OCI-LY3 (cell line): ENCODE results near the gene CASK.

Experiments
- H2AFZ ChIP-seq: fragments of 200-600, 300-600 bp; shearing (Covaris generic); 2 replicates; pipeline ENCODE4 v1.6.0; 2014; ENCODE audit warnings: antibody characterized with exemption, low read depth, low read length
- H3K27ac ChIP-seq: fragments of 200-600, 300-600 bp; sonication (generic); 2 replicates; pipeline ENCODE4 v1.5.1; 2014; ENCODE audit warnings: mild to moderate bottlenecking, low read length, moderate library complexity, mixed read lengths
- H3K27me3 ChIP-seq: fragments of 200-600, 300-600 bp; sonication (generic); 2 replicates; pipeline ENCODE4 v1.6.1; 2014; ENCODE audit warnings: low read depth, low read length, mixed read lengths
- H3K36me3 ChIP-seq: fragments of 200-600, 300-600 bp; sonication (generic); replicated peaks from 2 replicates; pipeline ENCODE3; 2014; ENCODE audit warnings: low read depth, low read length, mixed read lengths
- H3K4me1 ChIP-seq: fragments of 300-600, 200-600 bp; sonication (generic); 2 replicates; pipeline ENCODE4 v1.6.1; 2014; ENCODE audit warnings: low read length, mixed read lengths
- H3K4me2 ChIP-seq: fragments of 200-600, 300-600 bp; sonication (generic); 2 replicates; pipeline ENCODE4 v1.6.1; 2014; ENCODE audit warnings: low read length, mixed read lengths
- H3K4me3 ChIP-seq: fragments of 300-600, 200-600 bp; sonication (generic); 2 replicates; pipeline ENCODE4 v1.5.1; 2014; ENCODE audit warnings: antibody characterized with exemption, mild to moderate bottlenecking, low read length, moderate library complexity
- H3K79me2 ChIP-seq: fragments of 300-600, 200-600 bp; shearing (Covaris generic); 2 replicates; pipeline ENCODE4 v1.6.1; 2014; ENCODE audit warnings: mild to moderate bottlenecking, low read length, mixed read lengths
- H3K9ac ChIP-seq: fragments of 300-600, 200-600 bp; shearing (Covaris generic); 2 replicates; pipeline ENCODE4 v1.6.0; 2014; ENCODE audit warnings: mild to moderate bottlenecking, low read length, moderate library complexity
- H3K9me3 ChIP-seq: fragments of 200-600, 300-600 bp; shearing (Covaris generic); 2 replicates; pipeline ENCODE4 v1.6.1; 2014; ENCODE audit warnings: low read length, mixed read lengths; ENCODE audit not compliant: insufficient read depth
- H4K20me1 ChIP-seq: fragments of 200-600, 300-600 bp; sonication (generic); 2 replicates; pipeline ENCODE4 v1.6.1; 2016; ENCODE audit warnings: low read length, mixed read lengths; ENCODE audit not compliant: insufficient read depth
- EZH2phosphoT487 ChIP-seq: fragments of 200-600 bp; shearing (Covaris generic); IDR thresholded peaks from 2 replicates; pipeline ENCODE4 v1.6.1; 2018; ENCODE audit warnings: antibody characterized with exemption, mixed run types, low read depth
- TF ChIP-seq, protein P1 (sequence below): fragments of 200-600, 300-600 bp; sonication (generic); IDR thresholded peaks from 2 replicates; pipeline ENCODE4 v1.5.1; 2014; ENCODE audit warnings: antibody characterized with exemption, low read length, low read depth

CASK gene

DNA sequence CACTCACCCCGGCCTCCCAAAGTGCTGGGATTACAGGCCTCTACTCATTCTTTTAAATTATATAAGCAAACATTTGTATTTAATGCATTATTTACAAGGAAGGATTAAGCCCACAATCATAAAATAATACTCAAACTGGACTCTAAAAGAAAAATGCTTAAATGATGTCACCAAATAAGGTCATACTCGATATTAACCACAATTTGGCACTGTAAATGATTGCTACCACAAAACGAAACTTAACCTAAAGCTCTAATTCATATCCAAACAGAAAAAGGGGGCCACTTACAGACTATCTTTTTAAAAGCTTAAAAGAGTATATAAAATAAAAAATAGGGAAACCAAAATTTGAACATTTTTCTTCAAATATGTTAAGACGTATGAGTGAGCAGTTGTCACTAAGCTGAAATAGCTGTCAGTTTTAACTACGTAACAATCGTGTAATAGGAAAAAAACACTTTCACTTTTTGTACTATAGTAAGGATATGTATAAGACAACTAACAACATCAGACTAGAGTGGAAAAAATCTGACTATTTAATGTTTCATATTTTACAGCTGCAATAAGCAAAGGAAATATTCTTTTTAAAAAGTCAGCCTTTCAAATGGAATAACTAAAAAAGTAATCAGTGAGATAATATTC is 342.8 kb downstream of the CASK start:
- Histone ChIP-seq H3K9ac (no peak overlapping the region), H3K4me2 (peak overlapping the region; percentile 62), H3K27me3 (no peaks in the 10 kb centered on the region), H3K36me3 (peaks cover 9% of the 10 kb centered on the region), H3K4me1 (peaks cover 10% of the 10 kb centered on the region; the same call in 1 of the 2 replicates), H3K79me2 (no peaks in the 10 kb centered on the region), H4K20me1 (no peaks in the 10 kb centered on the region), H3K27ac (no peak overlapping the region), H3K9me3 (no peaks in the 10 kb centered on the region), H2AFZ (no peak overlapping the region), H3K4me3 (peak overlapping the region; percentile 45)
- no peak for TF ChIP-seq EZH2phosphoT487
- TF ChIP-seq, protein P1, sequence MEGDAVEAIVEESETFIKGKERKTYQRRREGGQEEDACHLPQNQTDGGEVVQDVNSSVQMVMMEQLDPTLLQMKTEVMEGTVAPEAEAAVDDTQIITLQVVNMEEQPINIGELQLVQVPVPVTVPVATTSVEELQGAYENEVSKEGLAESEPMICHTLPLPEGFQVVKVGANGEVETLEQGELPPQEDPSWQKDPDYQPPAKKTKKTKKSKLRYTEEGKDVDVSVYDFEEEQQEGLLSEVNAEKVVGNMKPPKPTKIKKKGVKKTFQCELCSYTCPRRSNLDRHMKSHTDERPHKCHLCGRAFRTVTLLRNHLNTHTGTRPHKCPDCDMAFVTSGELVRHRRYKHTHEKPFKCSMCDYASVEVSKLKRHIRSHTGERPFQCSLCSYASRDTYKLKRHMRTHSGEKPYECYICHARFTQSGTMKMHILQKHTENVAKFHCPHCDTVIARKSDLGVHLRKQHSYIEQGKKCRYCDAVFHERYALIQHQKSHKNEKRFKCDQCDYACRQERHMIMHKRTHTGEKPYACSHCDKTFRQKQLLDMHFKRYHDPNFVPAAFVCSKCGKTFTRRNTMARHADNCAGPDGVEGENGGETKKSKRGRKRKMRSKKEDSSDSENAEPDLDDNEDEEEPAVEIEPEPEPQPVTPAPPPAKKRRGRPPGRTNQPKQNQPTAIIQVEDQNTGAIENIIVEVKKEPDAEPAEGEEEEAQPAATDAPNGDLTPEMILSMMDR, result no peak

DNA sequence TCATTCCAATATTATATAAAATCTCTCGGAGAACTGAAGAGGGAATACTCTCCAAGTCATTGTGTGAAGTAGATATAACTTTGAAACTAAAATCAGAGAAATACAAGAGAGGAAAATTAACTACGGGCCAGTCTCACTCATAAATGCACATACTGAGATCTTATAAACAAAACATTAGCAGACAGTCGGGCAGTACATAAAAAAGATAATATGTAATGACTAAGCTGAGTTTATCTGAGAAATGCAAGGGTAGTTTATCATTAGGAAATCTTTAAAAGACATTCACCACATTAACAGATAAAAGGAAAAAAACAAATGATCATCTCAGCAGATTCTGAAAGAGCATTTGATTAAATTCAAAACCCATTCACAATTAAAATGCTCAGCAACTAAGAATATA is 359.5 kb downstream of the CASK start:
- peaks cover 4% of the 10 kb centered on the region for H3K36me3 ChIP-seq
- H4K20me1 ChIP-seq, result no peaks in the 10 kb centered on the region; the same call in 1 of the 2 replicates
- TF ChIP-seq, protein P1, result no peak
- TF ChIP-seq EZH2phosphoT487, result no peak
- H2AFZ ChIP-seq, result no peak overlapping the region
- H3K9me3 ChIP-seq, result no peaks in the 10 kb centered on the region
- no peak overlapping the region for H3K9ac ChIP-seq
- no peaks in the 10 kb centered on the region for H3K27me3 ChIP-seq
- no peak overlapping the region for H3K4me2 ChIP-seq
- H3K4me1 ChIP-seq, result peaks cover 13% of the 10 kb centered on the region
- H3K79me2 ChIP-seq, result no peaks in the 10 kb centered on the region
- H3K4me3 ChIP-seq, result no peak overlapping the region
- H3K27ac ChIP-seq, result no peak overlapping the region

DNA sequence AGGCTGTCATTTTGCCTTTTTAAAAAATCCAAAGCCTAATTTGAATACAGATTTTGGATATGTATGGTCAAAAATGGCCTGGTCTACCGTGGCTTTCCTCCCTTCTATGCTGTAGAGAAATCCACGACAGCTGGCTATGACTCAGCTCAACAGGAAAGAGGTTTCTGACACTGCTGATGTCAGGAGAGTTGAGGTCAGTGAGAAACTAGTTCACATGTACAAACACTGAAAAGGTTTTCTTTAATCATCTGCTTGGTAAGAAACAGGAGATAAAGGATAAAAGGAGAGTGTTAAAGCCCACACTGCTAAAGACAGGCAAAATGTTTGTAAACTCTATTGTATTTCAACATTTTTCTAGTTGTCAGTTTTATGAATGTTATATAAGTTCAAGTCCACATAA is 362.3 kb downstream of the CASK start:
- Histone ChIP-seq H2AFZ (no peak overlapping the region), H3K9me3 (no peaks in the 10 kb centered on the region), H3K27me3 (no peaks in the 10 kb centered on the region), H4K20me1 (no peaks in the 10 kb centered on the region; the same call in 1 of the 2 replicates), H3K9ac (no peak overlapping the region), H3K79me2 (no peaks in the 10 kb centered on the region), H3K4me2 (no peak overlapping the region), H3K36me3 (no peaks in the 10 kb centered on the region), H3K4me1 (peaks cover 16% of the 10 kb centered on the region), H3K27ac (no peak overlapping the region), H3K4me3 (no peak overlapping the region)
- TF ChIP-seq, protein P1, result no peak
- TF ChIP-seq EZH2phosphoT487, result no peak

DNA sequence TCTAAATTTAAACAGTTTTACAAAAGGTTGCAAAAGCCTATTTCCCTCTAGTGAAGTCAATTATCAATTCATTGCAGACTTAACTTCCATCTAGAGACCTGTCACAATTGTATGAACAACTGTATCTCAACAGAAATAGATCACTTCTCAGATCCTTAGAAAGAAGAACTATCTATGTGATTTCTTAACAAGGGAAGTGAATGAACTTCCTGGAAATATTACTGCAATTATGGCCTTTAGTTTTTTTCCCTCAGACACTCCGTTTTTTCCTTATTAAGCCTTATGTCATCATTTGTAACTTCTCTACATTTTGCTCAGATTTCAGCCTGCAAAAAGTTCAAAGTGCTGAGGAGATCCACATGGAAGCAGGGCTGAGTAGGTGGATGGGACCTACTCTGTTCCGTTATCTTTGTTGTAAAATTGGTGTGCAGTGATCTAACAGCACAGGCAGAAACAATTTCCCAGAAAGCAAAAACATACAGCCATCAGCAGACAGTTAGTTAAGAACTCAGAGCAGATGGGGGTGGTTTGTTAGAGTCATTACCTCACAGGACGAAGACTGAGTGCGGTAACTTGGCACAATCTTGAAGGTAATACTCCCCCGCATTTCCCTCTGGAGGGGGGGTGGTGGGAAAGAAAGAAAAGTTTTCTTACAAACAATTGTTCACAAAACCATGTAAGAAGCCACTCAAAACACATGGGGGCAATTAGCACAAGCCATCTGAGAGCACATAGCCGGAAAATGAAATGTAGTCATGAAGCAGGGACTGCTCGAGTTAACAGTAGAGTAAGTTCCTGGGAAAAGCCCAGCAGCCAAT is 363.9 kb downstream of the CASK start:
- no peak overlapping the region for H2AFZ ChIP-seq

More for the DNA sequence above, 363.9 kb downstream of the CASK start:
- H3K36me3 ChIP-seq, result no peaks in the 10 kb centered on the region
- H3K79me2 ChIP-seq, result no peaks in the 10 kb centered on the region
- TF ChIP-seq, protein P1, result no peak
- no peaks in the 10 kb centered on the region for H3K9me3 ChIP-seq
- no peak overlapping the region for H3K4me3 ChIP-seq
- no peak overlapping the region for H3K9ac ChIP-seq
- H3K27ac ChIP-seq, result no peak overlapping the region
- peaks cover 16% of the 10 kb centered on the region for H3K4me1 ChIP-seq
- H3K27me3 ChIP-seq, result no peaks in the 10 kb centered on the region
- H3K4me2 ChIP-seq, result no peak overlapping the region
- no peaks in the 10 kb centered on the region; the same call in 1 of the 2 replicates for H4K20me1 ChIP-seq
